Activated T-helper 1 cell treated with anti-CD3 and anti-CD28 coated beads, Interleukin-12 subunit alpha, Interleukin-12 subunit beta, Interleukin-2, Interleukin-4 antibody, amounts not matched to agents 30 ng/mL and 10 ng/mL and 1 ng/mL, durations not matched to agents 14 hours and 24 hours and 36 hours (primary cell): ENCODE measurements around the gene UTP14C. TPM values are rescaled to one million over a fixed set of nuclear protein-coding genes. Genes with fewer than 3 reads are reported as not detected.
"Not testable (repeated sequence)": the region's sequence is repeated elsewhere in the genome, so short reads cannot be mapped to it uniquely, and the experiment has no call there.

Experiments
- DNase-seq: peaks from one replicate; pipeline ENCODE4 v3.0.0; 2021; ENCODE audit warnings: low spot score
- H3K27ac Mint-ChIP-seq: one replicate; pipeline ENCODE4 v1.8.0; 2021; ENCODE audit warnings: mild to moderate bottlenecking, mixed read lengths
- H3K27me3 Mint-ChIP-seq: one replicate; pipeline ENCODE4 v1.8.0; 2022; ENCODE audit warnings: mild to moderate bottlenecking, moderate library complexity, mixed read lengths; ENCODE audit not compliant: insufficient read depth
- H3K36me3 Mint-ChIP-seq: one replicate; pipeline ENCODE4 v1.8.0; 2021; ENCODE audit warnings: low read depth, mixed read lengths
- H3K4me1 Mint-ChIP-seq: one replicate; pipeline ENCODE4 v1.8.0; 2021; ENCODE audit warnings: low read depth, mixed read lengths
- H3K4me3 Mint-ChIP-seq: one replicate; pipeline ENCODE4 v1.8.0; 2021; ENCODE audit warnings: mild to moderate bottlenecking, moderate library complexity, mixed read lengths
- H3K9me3 Mint-ChIP-seq: one replicate; pipeline ENCODE4 v1.8.0; 2021; ENCODE audit warnings: mixed read lengths
- intact Hi-C: fragments of 100-400 bp; cut with micrococcal nuclease; formaldehyde crosslinking; loops from one replicate; pipeline ENCODE4 v1.15.1; 2024
- total RNA-seq: library from RNA; stranded (reverse); gene quantifications from 2 replicates; pipeline ENCODE4 v1.2.3, GENCODE V29; 2022

The UTP14C gene
- total RNA-seq, 1 donor from 2014 or later: 12.5 TPM

GRCh38 chr13:52010890-52011631 lies 13.4 kb upstream of the UTP14C start, which contains the start of gene ATP7B:
ATP7B (minus strand) TSS chr13:52011450; CDS start chr13:52011337, 113 bp downstream.
- peaks cover 39% of the 10 kb centered on the region for H3K27me3 Mint-ChIP-seq
- peaks cover 13% of the 10 kb centered on the region for H3K4me1 Mint-ChIP-seq
- peak within 1 kb of the TSS; percentile 88 for H3K27ac Mint-ChIP-seq
- H3K4me3 Mint-ChIP-seq: peak within 1 kb of the TSS; percentile 99
- H3K36me3 Mint-ChIP-seq: peaks cover 7% of the 10 kb centered on the region
- no peaks in the 10 kb centered on the region for H3K9me3 Mint-ChIP-seq
- no peak for DNase-seq
- intact Hi-C loops: loop anchor here (1.0 to 5.0 kb wide), 2 partner anchors 10 to 114 kb away; no protein-coding TSS in a partner anchor

DNA sequence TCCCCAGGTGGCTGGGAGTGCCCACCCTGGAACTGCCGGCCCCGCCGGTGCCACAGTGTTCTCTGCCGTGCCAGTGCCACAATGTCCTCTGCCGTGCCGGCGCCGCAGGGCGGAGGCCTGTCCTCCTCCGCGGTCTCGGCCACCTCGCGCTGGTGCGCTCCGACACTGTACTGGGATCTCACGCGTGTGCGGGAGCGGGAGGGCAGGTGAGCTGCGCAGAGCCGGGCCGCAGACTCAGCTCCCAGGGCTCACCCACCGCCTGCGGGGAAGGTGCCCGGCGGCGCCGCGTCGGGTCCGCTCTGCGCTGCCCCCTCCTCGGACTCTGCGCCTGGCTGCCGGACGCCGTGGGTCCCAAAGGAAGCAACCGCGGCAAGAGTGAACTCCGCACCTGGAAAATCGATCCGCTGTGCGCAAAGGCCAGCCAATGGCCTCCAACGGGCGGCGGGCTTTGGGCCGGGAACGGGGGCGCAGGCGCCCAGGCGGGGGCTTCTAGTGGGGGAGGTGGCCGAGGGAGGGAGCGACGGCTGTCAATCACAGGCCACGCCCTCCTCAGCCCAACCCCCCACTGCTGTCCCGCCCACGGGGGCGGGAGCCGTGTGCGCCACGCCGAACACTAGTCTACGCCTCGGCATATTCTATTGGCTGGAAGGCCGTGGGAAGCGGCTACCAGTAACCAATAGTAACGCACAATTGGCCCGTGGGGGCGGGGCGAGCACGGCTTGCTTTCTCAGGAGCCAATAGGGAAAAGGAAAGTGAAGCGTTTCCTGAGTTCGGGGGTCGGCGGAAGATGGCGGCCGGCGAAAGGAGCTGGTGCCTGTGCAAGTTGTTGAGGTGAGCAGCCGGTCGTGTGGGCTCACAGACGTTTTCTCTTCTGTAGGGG lies 12.6 kb upstream of the UTP14C start, which contains the start of gene ALG11:
Gene ALG11, plus strand, starts transcription at position 767 of the 880 bp plus-strand sequence. Its CDS starts 21 bp downstream, at position 788.
- peaks cover 7% of the 10 kb centered on the region for H3K36me3 Mint-ChIP-seq
- peaks cover 34% of the 10 kb centered on the region for H3K27me3 Mint-ChIP-seq
- no peaks in the 10 kb centered on the region for H3K9me3 Mint-ChIP-seq
- H3K4me1 Mint-ChIP-seq: peaks cover 13% of the 10 kb centered on the region
- intact Hi-C loops: loop anchor here (1.0 to 5.0 kb wide), 9 partner anchors 11 to 640 kb away; partner anchors contain the start of genes CKAP2, DHRS12, NEK3 and SUGT1
- peak; percentile 100 for DNase-seq
- peak within 1 kb of the TSS; percentile 99 for H3K4me3 Mint-ChIP-seq
- peak within 1 kb of the TSS; percentile 88 for H3K27ac Mint-ChIP-seq

GRCh38 chr13:52012512-52012836 lies 12.0 kb upstream of the UTP14C start:
- peak overlapping the region; percentile 99 for H3K4me3 Mint-ChIP-seq
- peak overlapping the region; percentile 88 for H3K27ac Mint-ChIP-seq
- no peak for DNase-seq
- intact Hi-C loops: loop anchor here (1.0 to 5.0 kb wide), 8 partner anchors 115 to 640 kb away; partner anchors contain the start of genes CKAP2, DHRS12, NEK3 and SUGT1
- peaks cover 10% of the 10 kb centered on the region for H3K36me3 Mint-ChIP-seq
- peaks cover 33% of the 10 kb centered on the region for H3K27me3 Mint-ChIP-seq
- peaks cover 13% of the 10 kb centered on the region for H3K4me1 Mint-ChIP-seq
- no peaks in the 10 kb centered on the region for H3K9me3 Mint-ChIP-seq

- peaks cover 6% of the 10 kb centered on the region for H3K4me1 Mint-ChIP-seq
- peaks cover 2% of the 10 kb centered on the region for H3K27me3 Mint-ChIP-seq
- no peak overlapping the region for H3K27ac Mint-ChIP-seq
- DNase-seq: no peak
- intact Hi-C loops: no loop called here
- no peak overlapping the region for H3K4me3 Mint-ChIP-seq
- H3K9me3 Mint-ChIP-seq: no peaks in the 10 kb centered on the region
- peaks cover 25% of the 10 kb centered on the region for H3K36me3 Mint-ChIP-seq
Measured at GRCh38 chr13:52016296-52016695, 8.2 kb upstream of the UTP14C start.

DNA sequence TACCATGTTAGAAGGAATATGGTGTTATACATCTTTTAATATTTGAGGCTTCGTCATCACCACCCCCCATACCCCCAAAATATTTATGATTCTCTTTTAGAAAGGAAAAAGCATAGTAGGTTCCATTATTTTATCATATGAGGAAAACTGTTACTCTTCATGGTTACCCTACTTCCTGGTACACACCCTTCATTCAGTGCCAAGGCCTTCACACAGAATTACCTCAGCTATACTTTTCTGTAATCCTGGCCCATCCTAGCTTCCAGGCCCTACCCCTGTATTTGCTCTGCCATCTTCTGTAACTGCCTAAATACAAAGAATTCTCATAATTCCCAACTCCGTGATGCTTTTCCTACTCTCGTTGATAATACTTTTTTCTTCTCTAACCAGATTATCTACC lies 4.3 kb upstream of the UTP14C start:
- DNase-seq: no peak
- no peaks in the 10 kb centered on the region for H3K4me1 Mint-ChIP-seq

GRCh38 chr13:52022356-52022755 lies 2.1 kb upstream of the UTP14C start:
- intact Hi-C loops: no loop called here
- H3K27me3 Mint-ChIP-seq: no peaks in the 10 kb centered on the region
- H3K4me3 Mint-ChIP-seq: no peak overlapping the region
- H3K4me1 Mint-ChIP-seq: peaks cover 14% of the 10 kb centered on the region
- H3K36me3 Mint-ChIP-seq: peaks cover 54% of the 10 kb centered on the region
- no peak for DNase-seq
- peaks cover 5% of the 10 kb centered on the region for H3K9me3 Mint-ChIP-seq
- H3K27ac Mint-ChIP-seq: no peak overlapping the region

More for the DNA sequence above, 4.3 kb upstream of the UTP14C start:
- no peaks in the 10 kb centered on the region for H3K27me3 Mint-ChIP-seq
- intact Hi-C loops: no loop called here
- no peaks in the 10 kb centered on the region for H3K9me3 Mint-ChIP-seq
- peaks cover 41% of the 10 kb centered on the region for H3K36me3 Mint-ChIP-seq
- no peak overlapping the region for H3K4me3 Mint-ChIP-seq
- H3K27ac Mint-ChIP-seq: no peak overlapping the region

DNA sequence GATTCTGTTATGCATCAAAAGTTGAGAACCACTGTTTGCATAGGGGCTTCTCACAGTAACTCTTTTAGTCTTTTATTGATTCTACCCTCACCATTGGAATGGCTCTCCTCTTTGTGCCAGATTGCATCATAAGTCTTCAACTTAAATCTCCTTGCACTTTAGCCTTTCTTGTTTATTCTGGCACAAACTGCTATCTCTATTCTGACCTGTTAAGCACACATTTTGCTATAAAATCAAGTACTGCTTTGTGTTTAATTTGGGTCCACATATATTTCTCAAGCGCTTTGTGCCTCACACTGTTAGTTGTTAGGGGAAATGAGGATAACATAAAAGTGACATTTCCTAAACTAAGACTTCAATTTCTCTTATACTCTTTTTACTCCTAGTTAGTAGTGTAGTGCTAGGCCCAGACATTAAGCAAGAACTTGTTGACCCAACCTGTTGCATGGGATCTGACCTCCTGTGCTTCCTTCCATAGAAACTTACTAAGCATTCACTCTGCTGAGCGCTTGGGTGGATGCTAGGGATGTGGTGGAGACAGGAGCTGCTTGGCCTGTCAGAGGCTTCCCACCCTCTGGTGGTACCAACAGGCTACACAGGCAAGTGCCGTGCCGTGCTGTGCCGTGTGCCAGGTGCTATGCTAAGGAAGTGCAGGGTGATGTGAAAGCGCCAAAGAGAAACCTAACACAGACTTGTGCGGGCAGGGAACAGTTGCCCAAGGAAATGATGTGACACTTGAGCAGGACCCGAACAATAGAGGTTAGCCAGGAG lies 1.2 kb downstream of the UTP14C start:
- H3K27ac Mint-ChIP-seq: no peak overlapping the region
- H3K4me3 Mint-ChIP-seq: no peak overlapping the region
- no peaks in the 10 kb centered on the region for H3K27me3 Mint-ChIP-seq
- peaks cover 62% of the 10 kb centered on the region for H3K36me3 Mint-ChIP-seq
- DNase-seq: no peak
- peaks cover 14% of the 10 kb centered on the region for H3K4me1 Mint-ChIP-seq
- H3K9me3 Mint-ChIP-seq: peaks cover 5% of the 10 kb centered on the region
- intact Hi-C loops: no loop called here

DNA sequence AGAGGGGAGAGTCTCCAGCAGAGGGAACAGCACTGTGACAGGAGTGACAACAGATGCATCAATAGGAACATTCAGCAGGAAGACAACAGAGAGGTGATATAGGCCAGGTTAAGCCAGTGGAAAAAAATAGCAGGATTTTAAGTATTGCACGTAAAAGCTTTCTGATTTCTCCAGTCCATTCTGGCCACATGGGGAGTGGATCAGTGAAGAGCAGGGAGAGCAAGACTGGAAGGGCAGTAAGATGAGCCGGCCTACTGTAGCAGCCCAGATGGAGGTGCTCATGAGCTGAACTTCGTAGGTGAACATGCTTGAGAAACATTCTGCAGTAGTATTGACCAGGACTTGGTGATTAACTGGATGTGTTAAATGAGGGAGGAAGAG lies 1.7 kb downstream of the UTP14C start:
- DNase-seq: no peak
- Mint-ChIP-seq H3K27ac (no peak overlapping the region), H3K4me1 (peaks cover 14% of the 10 kb centered on the region)

DNA sequence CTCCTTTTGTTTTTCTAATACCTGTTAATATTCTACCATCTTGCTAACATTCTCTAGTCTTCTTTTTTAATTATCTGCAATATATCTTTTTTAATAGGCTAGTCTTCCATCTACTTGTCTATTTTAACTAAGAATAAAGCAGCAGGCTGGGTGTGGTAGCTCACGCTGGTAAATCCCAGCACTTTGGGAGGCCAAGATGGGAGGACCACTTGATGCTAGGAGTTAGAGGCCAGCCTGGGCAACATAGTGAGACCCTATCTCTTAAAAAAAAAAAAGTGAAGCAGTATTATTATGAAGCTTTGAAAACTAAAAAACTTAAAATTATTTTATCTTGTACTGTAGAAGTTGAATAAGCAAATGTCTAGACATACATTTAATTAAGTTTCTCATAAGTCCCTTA lies 3.3 kb downstream of the UTP14C start:
- no peak for DNase-seq
- H3K4me1 Mint-ChIP-seq: peaks cover 14% of the 10 kb centered on the region
- H3K36me3 Mint-ChIP-seq: peaks cover 50% of the 10 kb centered on the region
- no peak overlapping the region for H3K27ac Mint-ChIP-seq
- peaks cover 5% of the 10 kb centered on the region for H3K9me3 Mint-ChIP-seq
- no peaks in the 10 kb centered on the region for H3K27me3 Mint-ChIP-seq
- intact Hi-C loops: no loop called here
- H3K4me3 Mint-ChIP-seq: no peak overlapping the region

More for the DNA sequence above, 1.7 kb downstream of the UTP14C start:
- Mint-ChIP-seq H3K9me3 (peaks cover 5% of the 10 kb centered on the region), H3K4me3 (no peak overlapping the region), H3K27me3 (no peaks in the 10 kb centered on the region), H3K36me3 (peaks cover 58% of the 10 kb centered on the region)
- intact Hi-C loops: no loop called here

- Mint-ChIP-seq H3K4me3 (no peak overlapping the region), H3K36me3 (peaks cover 43% of the 10 kb centered on the region), H3K9me3 (peaks cover 5% of the 10 kb centered on the region)
Measured at GRCh38 chr13:52029569-52029968, 5.1 kb downstream of the UTP14C start.

GRCh38 chr13:52030401-52030800 lies 5.9 kb downstream of the UTP14C start:
- DNase-seq, H3K27me3 Mint-ChIP-seq, H3K27ac Mint-ChIP-seq, H3K9me3 Mint-ChIP-seq, intact Hi-C loops, H3K4me3 Mint-ChIP-seq: not testable (repeated sequence)
- Mint-ChIP-seq H3K4me1 (peaks cover 14% of the 10 kb centered on the region), H3K36me3 (peaks cover 37% of the 10 kb centered on the region)

More at GRCh38 chr13:52029569-52029968, 5.1 kb downstream of the UTP14C start:
- no peak overlapping the region for H3K27ac Mint-ChIP-seq
- peaks cover 14% of the 10 kb centered on the region for H3K4me1 Mint-ChIP-seq
- no peaks in the 10 kb centered on the region for H3K27me3 Mint-ChIP-seq
- intact Hi-C loops: no loop called here
- DNase-seq: no peak

- Mint-ChIP-seq H3K27ac (no peak overlapping the region), H3K36me3 (peaks cover 18% of the 10 kb centered on the region), H3K4me3 (no peak overlapping the region), H3K4me1 (no peaks in the 10 kb centered on the region), H3K9me3 (no peaks in the 10 kb centered on the region), H3K27me3 (no peaks in the 10 kb centered on the region)
- intact Hi-C loops: no loop called here
- DNase-seq: no peak
Measured at GRCh38 chr13:52033039-52033438, 8.5 kb downstream of the UTP14C start.
